Urothelium cell line (cell line): ENCODE measurements around the gene HEXIM1.
"Not testable (repeated sequence)": the region's sequence is repeated elsewhere in the genome, so short reads cannot be mapped to it uniquely, and the experiment has no call there.

Experiments
- DNase-seq: peaks from one replicate; pipeline ENCODE4 v3.0.0; 2011; ENCODE audit warnings: low spot score, mixed read lengths
- FAIRE-seq: peaks from 2 replicates; lab custom pipeline; 2011; peaks lifted over from hg19 to GRCh38; lab: Jason Lieb, UNC

HEXIM1 gene

GRCh38 chr17:45112559-45113423 is 35.5 kb upstream of the HEXIM1 start:
- no peak for DNase-seq
- peak; percentile 79 for FAIRE-seq

- no peak for FAIRE-seq
Measured at GRCh38 chr17:45113424-45113754, 34.9 kb upstream of the HEXIM1 start.

GRCh38 chr17:45114117-45114932 is 34.0 kb upstream of the HEXIM1 start:
- FAIRE-seq (no peak), DNase-seq (no peak)

More at GRCh38 chr17:45113424-45113754, 34.9 kb upstream of the HEXIM1 start:
- no peak for DNase-seq

GRCh38 chr17:45115015-45115625 is 33.2 kb upstream of the HEXIM1 start:
- FAIRE-seq = no peak
- no peak for DNase-seq

GRCh38 chr17:45115871-45116270 is 32.4 kb upstream of the HEXIM1 start:
- FAIRE-seq = no peak
- no peak for DNase-seq

- no peak for DNase-seq
- no peak for FAIRE-seq
Measured at GRCh38 chr17:45116434-45117016, 31.8 kb upstream of the HEXIM1 start.

- DNase-seq (no peak), FAIRE-seq (no peak)
Measured at GRCh38 chr17:45117334-45117733, 30.9 kb upstream of the HEXIM1 start.

- DNase-seq (no peak), FAIRE-seq (no peak)
Measured at GRCh38 chr17:45117848-45118646, 30.2 kb upstream of the HEXIM1 start.

GRCh38 chr17:45118691-45119090 is 29.6 kb upstream of the HEXIM1 start:
- FAIRE-seq (no peak), DNase-seq (no peak)

- DNase-seq (no peak), FAIRE-seq (no peak)
Measured at GRCh38 chr17:45119964-45120363, 28.3 kb upstream of the HEXIM1 start.

GRCh38 chr17:45120558-45120957 is 27.7 kb upstream of the HEXIM1 start:
- FAIRE-seq (no peak), DNase-seq (no peak)

- DNase-seq (no peak), FAIRE-seq (no peak)
Measured at GRCh38 chr17:45121055-45121454, 27.2 kb upstream of the HEXIM1 start.

GRCh38 chr17:45123076-45123770 is 25.1 kb upstream of the HEXIM1 start:
- DNase-seq = no peak

GRCh38 chr17:45123930-45124796 is 24.1 kb upstream of the HEXIM1 start:
- DNase-seq = peak; percentile 96
- peak; percentile 97 for FAIRE-seq

More at GRCh38 chr17:45123076-45123770, 25.1 kb upstream of the HEXIM1 start:
- no peak for FAIRE-seq

GRCh38 chr17:45124797-45125122 is 23.5 kb upstream of the HEXIM1 start:
- not testable (repeated sequence) for DNase-seq, FAIRE-seq

- FAIRE-seq = peak; percentile 81
- DNase-seq = no peak
Measured at GRCh38 chr17:45125509-45125908, 22.8 kb upstream of the HEXIM1 start.

GRCh38 chr17:45127207-45127547 is 21.1 kb upstream of the HEXIM1 start:
- DNase-seq (no peak), FAIRE-seq (no peak)

- DNase-seq (peak; percentile 65), FAIRE-seq (peak; percentile 98)
Measured at GRCh38 chr17:45127548-45128300, 20.6 kb upstream of the HEXIM1 start.
